ENCODE measurements around the gene CHMP1A. TPM values are rescaled to one million over a fixed set of nuclear protein-coding genes. Genes with fewer than 3 reads are reported as not detected.

Gene CHMP1A
- total RNA-seq, 1 experiment from 2014 or later = 47.8 TPM

DNA sequence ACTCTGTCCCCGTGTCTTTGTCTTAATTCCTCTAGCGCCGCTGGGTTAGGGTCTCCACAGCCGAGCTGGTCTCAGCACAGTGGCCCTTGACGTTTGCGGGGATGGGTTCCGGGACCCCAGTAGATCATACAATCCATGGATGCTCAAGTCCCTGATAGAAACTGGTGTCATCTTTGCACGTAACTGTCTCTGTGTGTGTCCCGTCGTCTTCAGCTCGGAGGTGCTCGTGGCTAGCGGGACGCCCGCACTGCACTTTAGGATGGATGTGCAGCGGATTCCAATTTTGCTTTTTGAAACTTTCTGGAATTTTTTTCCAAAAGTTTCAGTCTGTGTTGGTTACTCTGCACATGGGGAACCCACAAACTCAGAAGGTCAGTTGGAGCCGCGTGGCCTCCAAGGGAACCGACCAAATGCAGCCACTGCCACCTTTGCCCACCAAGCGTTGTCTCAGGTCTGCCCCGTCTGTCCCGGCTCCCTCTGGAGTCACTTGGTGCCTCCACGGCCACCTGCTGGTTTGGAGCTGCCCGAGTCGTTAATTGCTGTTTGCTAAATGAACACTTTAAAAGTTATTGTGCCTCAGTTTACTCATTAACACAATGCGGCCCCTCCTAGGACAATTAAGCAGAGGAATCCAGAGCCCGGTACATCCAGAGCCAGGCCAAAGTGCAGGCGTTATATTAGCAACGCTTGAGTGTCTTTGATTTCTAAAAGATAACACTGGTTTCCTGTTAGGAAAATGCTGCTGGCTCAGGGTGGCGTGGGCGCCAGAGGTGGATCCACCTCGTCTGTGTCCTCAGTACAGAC lies 49.4 kb downstream of the CHMP1A start:
- DNase-seq (ENCODE audit: extremely low read depth, low read depth) = no peak

DNA sequence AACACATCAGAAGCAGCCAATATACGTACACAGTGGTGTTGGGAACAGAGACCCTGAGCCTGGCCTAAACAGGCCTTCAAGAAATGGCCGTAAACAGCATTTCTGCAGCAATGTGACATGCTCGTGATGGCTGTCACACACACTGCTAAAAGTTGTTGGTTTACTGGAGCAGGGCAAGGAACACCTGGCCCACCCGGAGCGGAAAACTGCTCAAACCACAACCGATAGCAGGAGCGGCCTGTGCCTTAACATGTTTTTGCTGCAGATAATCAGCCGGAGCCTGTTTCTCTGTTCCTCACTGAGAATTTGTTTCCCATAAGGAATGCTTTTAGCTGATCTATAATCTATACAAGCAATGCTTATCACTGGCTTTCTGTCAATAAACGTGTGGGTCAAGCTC lies 50.1 kb downstream of the CHMP1A start:
- DNase-seq (ENCODE audit: extremely low read depth, low read depth) = no peak

DNA sequence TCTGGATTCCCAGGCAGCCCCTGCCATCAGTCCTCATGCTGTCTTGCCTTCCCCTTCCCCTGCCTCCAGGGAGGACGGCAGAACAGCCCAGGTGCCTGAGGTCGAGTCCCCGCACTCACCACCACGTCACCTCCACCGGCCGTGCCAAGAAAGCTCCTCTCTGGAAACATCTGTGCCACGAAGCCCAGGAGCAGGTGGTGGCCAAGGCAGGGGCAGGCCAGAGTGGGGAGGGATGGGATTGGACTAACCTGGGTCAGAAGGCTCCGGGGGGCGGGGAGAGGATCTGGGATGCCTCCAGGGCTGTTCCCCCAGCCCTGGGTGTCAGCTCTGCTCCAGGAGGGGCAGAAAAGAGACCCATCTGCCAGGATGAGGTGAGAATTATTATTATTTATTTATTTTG lies 51.5 kb downstream of the CHMP1A start:
- no peak for DNase-seq (ENCODE audit: extremely low read depth, low read depth)

DNA sequence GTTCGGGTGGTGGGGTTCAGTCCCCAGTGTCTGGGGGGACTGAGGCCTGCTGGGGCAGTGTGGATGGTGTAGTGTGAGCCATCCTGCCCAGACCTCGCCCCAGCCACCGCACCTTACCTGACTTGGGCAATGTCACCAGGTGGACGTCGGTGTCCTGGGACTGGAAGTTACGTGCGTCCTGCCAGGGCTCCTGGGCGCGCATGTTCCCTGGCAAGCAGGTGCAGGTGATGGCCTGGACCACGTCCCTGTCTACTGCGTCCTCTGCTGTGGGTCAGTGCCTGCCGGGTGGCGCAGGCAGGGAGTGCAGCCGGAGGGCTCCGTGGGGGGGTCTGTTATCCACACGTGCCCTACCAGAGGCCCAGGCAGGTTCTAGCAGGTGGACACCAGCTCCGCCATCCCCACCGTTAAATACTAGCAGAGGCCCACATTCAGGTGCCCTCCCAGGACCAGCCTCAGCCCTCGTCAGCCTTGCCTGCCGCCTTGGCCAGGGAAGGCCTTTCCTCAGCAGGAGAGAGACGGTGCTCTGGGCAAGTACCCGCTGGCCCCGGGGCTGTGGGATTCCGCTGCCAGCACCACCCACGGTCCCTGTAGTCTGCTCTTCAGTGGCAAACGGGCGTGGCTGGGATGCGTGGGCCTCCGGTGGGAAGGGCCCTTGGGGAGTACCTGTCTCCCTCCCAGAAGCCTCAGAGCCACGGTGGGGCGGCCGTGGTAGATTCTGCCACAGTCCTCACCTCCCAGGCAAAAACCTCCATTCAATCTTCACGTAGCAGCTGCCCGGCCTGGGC lies 52.1 kb downstream of the CHMP1A start:
- no peak for DNase-seq (ENCODE audit: extremely low read depth, low read depth)

DNA sequence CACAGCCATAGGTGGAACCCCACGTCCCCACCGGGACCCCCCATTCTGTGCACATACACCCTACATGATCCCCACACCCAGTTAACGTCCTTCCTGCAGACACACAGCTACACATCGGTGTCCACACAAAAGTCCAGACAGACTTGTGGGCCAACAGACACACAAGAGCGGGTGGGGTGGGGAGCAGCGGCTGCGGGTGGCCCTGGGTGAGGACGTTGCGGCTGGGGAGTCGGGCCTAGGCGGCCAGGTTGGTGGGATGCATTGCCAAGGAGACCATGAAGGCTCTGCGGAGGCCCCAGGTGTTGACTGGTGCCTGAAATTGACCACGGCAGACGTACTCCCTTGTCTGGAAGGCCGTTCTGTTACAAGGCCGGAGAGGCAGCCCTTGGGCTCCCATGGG lies 52.7 kb downstream of the CHMP1A start:
- DNase-seq (ENCODE audit: extremely low read depth, low read depth) = no peak

DNA sequence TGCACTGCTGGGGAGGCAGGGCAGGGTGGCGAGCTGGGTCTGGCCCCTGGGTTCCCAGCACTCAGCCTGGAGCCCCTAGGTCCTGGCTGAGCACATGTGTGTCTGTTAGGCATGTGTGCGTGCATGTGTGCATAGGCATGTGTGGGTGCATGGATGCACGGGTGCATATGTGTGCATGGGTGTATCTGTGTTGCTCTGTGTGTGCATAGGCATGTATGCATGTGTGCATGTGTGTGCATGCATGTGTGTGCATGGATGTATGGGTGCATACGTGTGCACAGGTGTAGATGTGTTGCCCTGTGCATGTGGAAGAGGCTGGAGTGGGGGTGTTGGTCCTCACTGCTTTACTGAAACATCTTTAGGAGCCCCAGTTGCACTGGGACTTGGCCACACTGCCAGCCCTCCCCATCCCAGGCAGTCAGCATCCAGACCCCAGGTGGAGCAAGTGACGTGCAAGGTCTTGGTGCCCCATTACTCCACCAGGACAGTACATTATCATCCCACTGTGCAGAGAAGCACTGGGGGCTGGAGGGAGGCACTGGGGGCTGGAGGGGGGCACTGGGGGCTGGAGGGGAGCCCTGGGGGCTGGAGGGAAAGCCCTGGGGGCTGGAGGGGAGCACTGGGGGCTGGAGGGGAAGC lies 54.4 kb downstream of the CHMP1A start:
- no peak for DNase-seq (ENCODE audit: extremely low read depth, low read depth)

DNA sequence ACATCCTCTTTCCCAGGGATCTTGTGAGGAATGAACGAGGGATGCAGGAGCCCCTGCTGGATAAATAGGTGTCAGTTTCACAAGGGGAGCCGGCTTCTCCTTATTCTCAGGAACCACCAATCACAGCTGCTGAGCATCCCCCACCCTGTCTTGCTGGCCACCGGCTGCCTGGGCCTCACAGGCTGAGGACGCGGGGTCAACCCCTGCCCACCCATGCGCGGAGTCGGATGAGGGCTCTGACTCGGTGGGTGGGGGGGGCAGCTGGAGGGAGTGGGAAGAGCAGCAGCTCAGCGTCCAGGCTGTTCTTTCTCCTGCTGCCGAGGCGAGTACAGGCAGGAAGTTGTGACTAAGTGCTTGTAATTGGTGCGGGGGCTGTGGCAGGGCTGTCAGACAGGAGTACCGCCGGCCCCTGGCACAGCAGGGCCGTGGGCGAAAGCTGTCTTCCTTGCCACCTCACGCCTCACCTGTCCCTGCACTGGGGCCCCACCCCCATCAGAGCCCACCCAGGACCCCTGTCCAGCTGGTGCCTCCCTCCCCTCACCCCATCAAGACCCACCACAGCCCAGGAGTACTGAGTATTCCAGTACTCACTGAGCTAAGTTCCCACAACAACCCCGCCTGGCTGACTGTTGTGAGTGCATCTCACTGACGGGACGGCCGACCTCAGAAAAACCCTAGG lies 55.1 kb downstream of the CHMP1A start:
- peak; percentile 16 for DNase-seq (ENCODE audit: extremely low read depth, low read depth)

DNA sequence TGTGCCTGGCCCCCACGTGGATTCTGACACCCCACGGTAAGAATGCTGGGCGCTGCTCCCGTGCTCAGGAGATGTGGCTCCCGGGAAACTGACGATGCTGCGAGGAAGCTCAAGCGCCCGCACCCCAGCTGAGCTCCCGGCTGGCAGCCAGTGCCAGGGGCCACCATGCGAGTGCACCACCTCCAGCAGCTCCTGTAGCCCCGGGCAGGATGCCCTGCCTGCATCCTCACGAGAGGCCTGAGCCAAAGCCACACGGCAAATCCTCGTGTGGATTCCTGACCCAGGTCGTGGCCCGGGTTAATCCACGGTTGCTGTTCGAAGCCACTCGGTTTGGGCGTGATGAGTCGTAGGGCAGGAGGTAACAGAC lies 55.6 kb downstream of the CHMP1A start:
- no peak for DNase-seq (ENCODE audit: extremely low read depth, low read depth)

DNA sequence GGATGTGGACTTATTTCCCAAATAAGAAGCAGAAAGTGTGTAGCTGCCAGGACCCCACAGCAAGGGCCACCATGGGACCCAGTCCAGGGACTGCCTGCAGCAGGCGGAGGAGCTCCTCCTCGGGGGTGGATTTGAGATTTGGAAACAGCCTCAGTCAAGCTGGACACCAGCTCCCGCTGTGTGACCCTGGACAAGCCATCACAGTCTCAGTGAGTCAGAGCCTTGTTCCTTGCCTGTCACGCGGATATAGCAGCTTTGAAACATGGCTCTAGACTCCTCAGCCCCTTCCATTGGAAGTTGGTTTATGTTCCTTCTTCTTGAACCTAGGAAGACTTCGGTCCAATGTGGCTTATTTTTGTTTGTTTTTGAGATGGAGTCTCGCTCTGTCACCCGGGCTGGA lies 56.6 kb downstream of the CHMP1A start:
- DNase-seq (ENCODE audit: extremely low read depth, low read depth) = no peak

DNA sequence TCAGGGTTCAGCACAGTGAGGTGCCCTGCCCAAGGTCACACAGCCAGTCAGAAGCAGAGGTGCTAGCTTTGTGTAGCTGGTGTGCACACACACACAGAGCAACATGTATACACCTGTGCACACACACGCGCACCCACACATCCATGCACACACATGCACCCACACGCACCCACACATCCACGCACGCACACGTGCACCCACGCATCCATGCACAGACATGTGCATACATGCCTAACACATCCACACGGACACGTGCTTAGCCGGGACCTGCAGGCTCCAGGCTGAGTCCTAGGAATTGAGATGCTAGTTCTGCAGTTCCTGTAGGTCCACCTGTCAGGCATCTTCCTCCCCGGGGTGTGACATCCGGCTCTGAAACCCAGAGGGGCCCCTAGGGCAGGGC lies 57.1 kb downstream of the CHMP1A start:
- DNase-seq (ENCODE audit: extremely low read depth, low read depth) = no peak

DNA sequence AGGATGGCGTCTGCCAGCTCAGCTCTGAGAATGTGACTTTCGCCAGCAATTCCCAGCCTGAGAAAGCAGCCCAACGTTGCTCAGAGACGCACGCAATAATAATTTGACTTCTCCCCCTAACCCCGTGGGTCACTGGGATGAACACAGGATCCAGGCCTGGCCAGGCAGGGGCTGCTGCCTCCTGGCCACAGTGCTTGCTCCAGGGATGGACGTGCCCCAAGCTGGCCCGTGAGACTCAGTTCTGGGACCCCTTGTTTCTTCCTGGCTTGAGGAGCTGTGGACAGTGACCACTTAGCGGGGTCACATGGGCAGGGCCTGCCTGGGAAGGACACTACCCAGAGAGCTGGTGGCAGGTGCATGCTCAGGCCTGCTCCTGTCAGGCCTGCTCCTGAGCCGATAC lies 57.6 kb downstream of the CHMP1A start:
- no peak for DNase-seq (ENCODE audit: extremely low read depth, low read depth)

DNA sequence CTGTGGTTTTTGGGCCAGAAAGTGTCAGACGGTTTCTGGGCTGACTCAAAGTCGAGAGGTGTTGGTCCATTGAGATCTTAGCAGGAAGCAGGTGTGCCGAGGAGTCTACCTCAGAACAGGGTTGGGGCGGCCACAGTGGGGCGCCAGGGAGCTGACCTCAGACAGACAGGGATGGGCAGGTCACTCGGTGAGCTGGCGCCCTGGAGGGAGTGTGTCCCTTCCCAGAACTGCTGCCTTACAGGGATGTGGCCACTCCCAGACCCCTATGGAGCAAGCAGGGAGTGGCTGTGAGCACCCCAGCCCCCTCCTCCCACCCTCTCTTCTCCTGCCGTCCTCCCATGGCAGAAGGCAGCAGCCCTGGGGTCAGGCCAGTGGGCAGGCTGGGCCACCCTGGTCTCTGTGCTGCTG lies 58.1 kb downstream of the CHMP1A start:
- DNase-seq (ENCODE audit: extremely low read depth, low read depth) = peak; percentile 38

DNA sequence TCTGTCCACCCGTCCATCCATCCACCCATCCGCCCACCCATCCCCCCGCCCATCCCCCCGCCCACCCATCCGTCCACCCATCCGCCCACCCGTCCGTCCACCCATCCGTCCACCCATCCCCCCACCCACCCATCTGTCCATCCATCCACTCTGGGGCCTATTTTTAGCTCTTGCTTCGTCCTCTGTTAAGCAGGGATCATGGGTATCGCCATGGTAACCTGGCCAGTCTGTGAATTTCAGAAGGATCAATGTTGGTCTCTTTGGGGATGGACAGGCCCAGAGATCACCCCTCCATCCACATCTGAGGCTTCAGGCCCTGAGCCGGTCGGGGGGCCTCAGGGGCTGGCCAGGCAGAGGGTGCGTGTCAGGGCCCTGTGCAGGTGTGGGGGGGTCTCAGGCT lies 59.3 kb downstream of the CHMP1A start:
- DNase-seq (ENCODE audit: extremely low read depth, low read depth) = no peak

DNA sequence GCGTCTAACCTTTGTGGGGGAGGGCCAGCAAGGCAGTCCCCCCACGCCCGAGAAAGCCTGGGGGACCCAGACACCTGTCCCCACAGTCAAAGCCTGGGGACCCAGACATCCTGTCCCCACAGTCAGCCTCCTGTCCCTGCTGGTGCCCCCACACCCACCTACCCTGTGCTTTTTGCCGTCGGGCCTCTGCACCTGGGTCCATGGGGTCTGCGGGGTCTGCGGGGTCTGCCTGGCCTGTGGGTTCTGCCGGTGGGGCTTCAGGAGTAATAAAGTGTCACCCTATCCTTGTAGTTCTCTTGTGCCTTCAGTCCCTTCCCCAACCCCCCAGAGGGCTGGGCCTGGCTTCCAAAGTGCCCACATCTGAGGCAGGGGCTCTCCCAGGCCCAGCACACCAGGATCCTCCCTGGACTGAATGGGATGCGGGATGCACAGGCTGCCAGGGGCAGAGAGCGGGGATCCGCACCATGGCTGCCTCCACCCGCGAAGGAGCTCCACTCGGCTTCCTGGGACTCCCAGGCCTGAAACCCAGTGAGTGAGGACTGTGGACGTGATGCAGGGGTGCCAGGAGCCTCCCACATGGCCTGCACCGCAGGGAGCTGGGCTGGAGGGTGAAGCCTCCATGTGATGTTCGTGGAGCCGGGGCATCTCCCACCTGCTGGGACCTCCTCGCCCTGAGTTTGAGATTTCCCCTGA lies 60.4 kb downstream of the CHMP1A start:
- DNase-seq (ENCODE audit: extremely low read depth, low read depth) = no peak

DNA sequence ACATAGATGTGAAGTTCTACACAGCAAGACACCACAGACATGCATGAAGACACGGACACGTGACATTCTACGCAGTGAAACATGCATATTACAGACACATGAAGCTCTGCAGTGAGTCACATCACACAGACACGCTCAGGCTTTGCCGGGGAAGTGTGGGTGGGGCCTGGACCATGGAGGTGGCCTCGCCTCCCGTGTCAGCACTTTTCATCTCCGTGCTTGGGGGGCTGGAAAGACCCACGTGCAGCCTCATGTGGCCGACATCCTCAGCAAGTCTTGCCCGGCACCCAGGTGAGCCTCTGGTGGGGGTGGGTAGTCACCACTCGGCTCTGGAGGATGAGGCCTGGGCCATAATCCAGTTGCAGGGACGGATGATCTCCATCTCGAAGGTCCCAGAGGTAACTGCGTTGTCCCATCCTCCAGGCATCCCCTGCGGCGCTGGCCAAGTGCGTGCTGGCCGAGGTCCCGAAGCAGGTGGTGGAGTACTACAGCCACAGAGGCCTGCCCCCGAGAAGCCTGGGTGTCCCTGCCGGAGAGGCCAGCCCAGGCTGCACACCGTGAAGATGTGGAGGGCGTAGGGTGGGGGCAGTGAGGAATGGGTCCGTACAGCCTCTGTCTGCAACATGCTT lies 61.3 kb downstream of the CHMP1A start:
- DNase-seq (ENCODE audit: extremely low read depth, low read depth) = no peak

DNA sequence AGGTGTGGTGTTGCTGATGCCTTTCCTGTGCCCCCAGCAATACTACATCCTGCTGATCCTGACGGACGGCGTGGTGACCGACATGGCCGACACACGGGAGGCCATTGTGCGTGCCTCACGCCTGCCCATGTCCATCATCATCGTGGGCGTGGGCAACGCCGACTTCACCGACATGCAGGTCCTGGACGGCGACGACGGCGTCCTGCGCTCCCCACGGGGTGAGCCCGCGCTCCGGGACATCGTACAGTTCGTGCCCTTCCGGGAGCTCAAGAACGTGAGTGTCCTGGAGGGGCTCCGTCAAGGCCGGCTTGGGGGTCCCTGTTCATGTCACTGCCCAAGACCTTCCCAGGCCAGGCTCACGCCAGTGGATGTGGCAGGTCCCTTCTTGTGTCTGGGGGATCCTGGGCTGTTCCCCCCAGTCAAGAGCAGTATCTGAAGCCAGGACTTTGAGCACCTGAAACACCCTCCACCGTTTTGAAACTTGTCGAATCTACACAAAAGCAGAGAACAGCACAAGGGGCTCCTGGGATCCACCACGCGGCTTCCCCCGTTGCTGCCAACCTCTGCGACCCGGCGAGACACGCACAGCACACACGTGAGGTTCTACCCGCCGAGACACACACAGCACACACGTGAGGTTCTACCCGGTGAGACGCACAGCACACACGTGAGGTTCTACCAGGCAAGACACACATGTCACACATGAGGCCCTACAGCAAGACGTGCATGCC lies 62.0 kb downstream of the CHMP1A start:
- DNase-seq (ENCODE audit: extremely low read depth, low read depth) = no peak
